HUDEP-2 (cell line): Measurements from ENCODE around the gene ACVRL1.
A peak's percentile ranks its signal among the peaks of the same experiment; 100 is the strongest.

Experiments used
- DNase-seq, 76 experiments: peaks; one replicate each; lab custom pipeline; 2025; ENCODE audit not compliant: unreplicated experiment in 76 of 76; lab: John Stamatoyannopoulos, UW

ACVRL1 gene

DNA sequence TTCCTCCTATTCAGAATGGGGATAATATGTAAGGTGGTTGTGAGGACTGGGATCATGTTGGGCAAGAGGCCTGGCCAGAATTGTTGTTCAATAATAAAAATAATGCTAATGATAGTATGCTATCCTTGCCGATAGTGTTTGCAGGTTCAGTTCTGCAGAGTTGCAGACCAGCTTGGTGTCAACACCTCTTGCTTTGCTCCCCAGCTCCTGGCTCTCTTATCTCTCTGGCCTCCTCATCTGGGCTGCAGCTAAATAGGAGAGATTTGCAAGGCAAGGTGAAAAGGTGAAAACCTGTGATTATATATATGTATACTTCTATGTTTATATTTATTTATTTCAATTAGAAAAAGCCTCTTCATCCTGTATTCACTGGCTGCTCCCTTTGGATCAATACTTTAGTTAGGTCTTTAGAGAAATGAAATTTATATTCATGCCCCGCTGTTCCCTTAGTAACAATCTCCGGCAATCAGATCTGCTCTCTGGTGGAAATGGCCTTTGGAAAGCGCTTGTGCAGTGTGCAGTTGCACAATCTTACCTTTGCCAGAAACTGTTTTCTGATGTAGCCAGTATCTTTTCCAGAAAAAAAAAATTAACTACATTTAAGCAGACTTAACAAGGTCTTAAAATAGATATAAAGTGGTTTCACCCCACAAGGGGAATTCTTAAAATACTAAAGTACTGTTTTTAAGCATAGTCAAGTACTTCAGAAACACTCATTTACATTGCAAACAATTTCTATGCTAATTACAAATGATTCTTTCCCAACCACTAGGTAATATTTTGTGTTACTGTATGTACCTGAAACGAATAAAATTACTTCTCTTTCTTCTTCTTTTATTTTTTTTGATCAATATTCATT lies 25.1 kb downstream of the ACVRL1 start:
- no peak for DNase-seq

GRCh38 chr12:51934080-51934479 lies 26.8 kb downstream of the ACVRL1 start:
- DNase-seq, result no peak

DNA sequence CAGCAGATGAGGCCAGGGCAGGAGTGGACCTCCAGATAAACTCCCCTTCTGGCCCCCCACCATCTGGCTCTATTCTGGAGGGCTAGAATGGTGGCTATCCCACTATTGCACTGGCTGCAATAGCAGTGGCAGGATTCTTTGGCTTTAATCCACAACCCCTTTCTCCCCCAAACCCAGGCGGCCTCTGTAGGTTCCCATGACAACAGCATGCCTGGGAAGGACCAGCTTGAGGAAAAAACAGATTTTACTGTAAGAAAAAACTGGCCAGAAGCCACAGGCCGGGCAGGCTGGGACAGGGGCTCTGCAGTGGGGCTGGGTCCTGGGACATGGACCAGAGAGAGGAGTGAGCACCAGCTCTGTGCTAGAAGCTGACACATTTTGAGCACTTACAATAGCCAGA lies 30.6 kb downstream of the ACVRL1 start:
- no peak for DNase-seq

DNA sequence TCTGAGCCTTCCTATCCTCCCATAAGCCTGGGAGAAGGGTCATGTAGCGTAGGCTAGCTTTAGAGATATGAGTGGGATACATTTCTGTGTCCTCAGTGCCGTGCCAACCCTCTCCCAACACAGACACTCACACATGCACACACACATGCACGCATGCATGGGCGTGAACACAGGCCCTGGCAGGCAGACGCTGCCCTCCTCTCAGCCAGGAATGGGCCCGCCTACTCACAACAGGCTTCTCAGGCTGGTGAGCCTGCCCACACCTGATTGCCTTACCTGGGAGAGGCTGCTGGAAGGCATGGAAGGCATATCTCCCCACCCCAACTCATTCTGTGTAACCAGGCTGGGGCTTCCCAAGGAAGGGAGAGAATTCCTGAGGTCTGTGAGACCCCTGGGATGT lies 31.4 kb downstream of the ACVRL1 start:
- DNase-seq, result no peak

GRCh38 chr12:51941011-51941581 lies 33.8 kb downstream of the ACVRL1 start:
- DNase-seq, result no peak

- DNase-seq, result no peak
Measured at GRCh38 chr12:51941604-51942003, 34.3 kb downstream of the ACVRL1 start.

GRCh38 chr12:51942056-51942455 lies 34.8 kb downstream of the ACVRL1 start:
- no peak for DNase-seq

- no peak for DNase-seq
Measured at GRCh38 chr12:51942501-51943000, 35.2 kb downstream of the ACVRL1 start.

DNA sequence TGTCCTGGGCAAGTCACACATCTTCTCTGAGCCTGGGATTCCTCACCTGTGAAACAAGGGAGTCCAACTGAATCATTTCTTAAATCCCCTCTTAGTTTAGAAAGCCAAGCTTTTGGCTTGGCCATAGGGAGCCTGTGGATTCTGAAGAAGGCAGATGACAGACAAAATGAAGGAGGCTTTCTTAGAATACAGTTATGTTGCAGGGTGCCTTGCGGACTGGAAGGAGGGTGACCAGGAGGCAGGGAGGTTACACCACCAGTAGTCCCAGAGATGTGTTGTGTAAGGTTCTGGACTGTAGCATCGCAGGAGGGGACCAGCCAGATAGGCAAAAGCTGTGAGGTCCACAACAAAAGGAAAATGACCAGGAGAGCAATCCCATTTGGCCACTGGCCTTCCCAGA lies 36.0 kb downstream of the ACVRL1 start:
- DNase-seq, result no peak

DNA sequence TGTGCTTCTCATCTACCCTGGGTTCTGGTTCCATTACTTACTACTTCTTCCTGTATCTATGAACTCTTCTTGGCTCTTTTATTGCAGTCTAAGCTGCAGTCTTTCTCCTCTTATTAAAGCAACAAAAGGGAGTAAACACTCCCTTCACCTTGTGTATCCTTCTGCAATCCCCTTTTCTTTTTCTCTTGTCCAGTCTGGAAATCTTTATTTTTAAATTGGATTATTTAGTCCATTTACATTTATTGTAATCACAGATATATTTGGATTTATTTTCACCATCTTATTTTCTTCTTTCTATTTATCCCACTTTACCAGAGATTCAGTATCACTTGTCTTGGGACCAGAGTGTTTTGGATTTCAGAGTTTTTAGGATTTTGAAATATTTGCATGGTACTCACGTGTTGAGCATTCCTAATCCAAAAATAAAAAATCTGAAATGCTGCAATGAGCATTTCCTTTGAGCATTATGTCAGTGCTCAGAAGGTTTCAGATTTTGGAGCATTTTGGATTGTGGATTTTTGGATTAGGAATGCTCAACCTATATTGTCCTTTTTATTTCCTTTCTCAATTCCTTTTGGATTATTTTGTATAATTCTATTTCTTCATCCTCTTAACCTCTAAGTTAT lies 37.4 kb downstream of the ACVRL1 start:
- DNase-seq, result no peak

GRCh38 chr12:51947246-51947996 lies 40.1 kb downstream of the ACVRL1 start:
- no peak for DNase-seq

- no peak for DNase-seq
Measured at GRCh38 chr12:51948066-51948465, 40.8 kb downstream of the ACVRL1 start.

DNA sequence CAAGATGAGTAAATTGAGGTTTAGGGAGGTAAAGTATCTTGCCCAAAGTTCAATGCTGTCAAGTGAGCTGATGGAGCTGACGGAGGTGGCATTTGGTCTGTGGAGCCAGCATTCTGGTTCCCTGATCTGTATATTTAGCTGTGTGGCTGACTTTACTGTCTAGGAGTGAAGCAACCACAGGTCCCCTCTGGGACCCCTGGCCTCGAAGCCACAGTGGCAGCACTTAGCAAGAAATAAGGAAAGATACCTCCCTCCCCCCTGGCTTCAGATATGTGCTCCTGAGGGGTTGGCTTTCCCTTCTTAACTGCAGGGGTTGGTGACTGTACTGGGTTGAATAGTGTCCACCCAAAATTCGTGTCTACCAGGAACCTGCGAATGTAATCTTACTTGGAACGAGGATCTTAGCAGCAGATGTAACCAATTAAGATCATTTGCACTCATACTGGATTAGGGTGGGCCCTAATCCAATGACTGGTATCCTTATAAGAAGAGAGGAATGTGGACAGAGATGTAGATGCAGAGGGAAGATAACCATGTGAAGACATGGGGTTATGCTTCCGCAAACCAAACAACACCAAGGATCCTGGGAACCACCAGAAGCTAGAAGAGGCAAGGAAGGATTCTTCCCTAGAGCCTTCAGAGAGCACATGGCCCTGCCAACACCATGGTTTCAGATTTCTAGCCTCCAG lies 42.2 kb downstream of the ACVRL1 start:
- DNase-seq, result no peak

DNA sequence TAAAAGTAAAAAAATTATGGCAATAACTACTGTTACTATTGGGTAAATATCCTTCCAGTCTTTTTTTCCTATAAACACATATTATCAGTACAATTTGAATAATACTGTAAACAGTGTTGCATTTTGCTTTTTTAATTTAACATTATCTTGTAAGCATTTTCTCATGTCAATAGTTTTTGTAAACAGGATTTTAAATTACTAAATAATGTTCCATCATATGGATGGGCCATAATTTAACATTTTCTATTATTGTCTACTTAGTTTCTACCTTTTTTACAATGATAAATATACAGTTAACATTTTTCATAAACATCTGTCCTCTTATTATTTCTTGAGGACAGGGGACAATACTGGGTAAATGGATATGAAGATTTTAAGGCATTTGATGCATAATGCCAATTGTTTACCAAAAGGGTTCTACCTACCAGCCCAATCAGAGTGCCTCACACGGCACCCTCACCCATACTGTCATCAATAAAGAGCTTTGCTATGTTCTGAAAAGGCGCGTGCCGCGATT lies 43.4 kb downstream of the ACVRL1 start:
- no peak for DNase-seq

DNA sequence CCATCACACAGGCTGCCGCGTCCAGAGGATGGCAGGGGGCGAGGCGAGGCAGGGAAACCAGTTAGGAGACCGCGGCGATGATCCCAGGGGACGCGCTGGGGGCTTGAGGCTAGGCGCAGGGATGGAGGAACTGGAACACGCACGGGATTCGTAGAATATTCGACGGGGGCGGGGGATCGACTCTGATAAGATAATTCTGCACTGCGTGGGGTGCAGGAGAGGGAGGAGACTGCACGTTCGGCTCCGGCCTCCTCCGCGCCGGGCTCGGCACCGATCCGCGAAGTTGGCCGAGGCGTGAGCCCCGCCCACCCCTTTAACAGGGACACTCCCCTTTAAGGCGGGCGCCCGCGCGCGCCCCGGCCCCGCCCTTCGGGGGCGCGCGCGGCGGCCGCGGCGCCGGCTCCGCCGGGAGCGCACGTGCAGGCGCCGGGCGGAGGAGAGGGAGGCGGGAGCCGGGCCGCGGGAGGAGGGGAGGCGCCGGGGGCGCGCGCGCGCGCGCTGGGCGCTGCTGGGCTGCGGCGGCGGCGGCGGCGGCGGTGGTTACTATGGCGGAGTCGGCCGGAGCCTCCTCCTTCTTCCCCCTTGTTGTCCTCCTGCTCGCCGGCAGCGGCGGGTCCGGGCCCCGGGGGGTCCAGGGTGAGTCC lies 44.0 kb downstream of the ACVRL1 start, which contains the start of gene ACVR1B:
ACVR1B (plus strand) TSS at position 501 of the 644 bp plus-strand sequence; CDS start at position 546, 45 bp downstream.
- DNase-seq, result peak; percentile 26 to 96 (median 90)

- DNase-seq, result no peak
Measured at GRCh38 chr12:51951843-51952722, 44.8 kb downstream of the ACVRL1 start.

DNA sequence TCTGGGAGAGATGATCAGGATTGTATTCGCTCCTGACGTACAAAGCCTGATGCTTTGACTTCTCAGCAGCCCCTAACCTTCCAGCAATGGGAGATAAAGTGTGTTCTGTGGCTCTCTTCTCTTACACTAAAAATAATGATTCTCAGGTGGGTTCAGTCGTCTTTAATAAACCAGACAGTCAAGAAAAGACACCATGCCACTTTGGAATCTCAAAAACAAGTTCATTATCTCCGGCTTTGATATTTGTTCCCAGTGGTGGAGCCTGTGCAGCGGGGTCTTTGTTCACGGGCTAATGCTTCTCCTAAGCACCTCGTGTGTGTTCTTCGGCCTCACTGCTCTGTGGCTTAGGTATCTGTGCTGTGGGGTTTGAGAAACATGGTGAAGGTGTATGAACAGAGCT lies 45.8 kb downstream of the ACVRL1 start:
- DNase-seq, result peak in 1 of 76 experiments; percentile 8

DNA sequence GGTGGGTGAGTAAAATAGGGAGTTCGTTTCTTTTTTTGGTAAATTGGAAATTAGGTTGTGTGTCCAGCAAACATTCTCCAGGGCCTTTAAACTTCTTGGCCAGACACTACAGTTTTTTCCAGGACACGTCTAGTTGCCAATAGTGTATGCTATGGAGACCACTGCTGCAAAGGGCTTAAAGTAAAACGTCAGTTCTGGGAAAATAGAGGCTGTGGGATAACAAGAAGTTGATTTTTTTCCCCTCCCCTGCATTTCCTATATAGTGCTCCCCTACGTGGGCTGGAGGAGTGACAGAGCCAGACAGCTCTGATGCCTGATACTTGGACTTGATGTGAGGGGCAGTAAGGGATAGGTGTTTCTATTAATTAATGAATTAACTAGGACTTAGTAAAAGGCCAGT lies 46.6 kb downstream of the ACVRL1 start:
- peak in 1 of 76 experiments; percentile 9 for DNase-seq
